GM10847 (cell line): ENCODE data around the gene ZWILCH.

Experiments used
- POLR2A ChIP-seq: IDR thresholded peaks from 2 replicates; pipeline ENCODE4 v1.6.1; 2011; ENCODE audit not compliant: insufficient read length; ENCODE audit errors: extremely low read depth

The ZWILCH gene

GRCh38 chr15:66565741-66566144 is 60.6 kb downstream of the ZWILCH start, which contains the start of gene LCTL:
Gene LCTL (minus strand): TSS chr15:66565998. CDS start chr15:66565365, 633 bp downstream.
- no peak for TF ChIP-seq POLR2A

DNA sequence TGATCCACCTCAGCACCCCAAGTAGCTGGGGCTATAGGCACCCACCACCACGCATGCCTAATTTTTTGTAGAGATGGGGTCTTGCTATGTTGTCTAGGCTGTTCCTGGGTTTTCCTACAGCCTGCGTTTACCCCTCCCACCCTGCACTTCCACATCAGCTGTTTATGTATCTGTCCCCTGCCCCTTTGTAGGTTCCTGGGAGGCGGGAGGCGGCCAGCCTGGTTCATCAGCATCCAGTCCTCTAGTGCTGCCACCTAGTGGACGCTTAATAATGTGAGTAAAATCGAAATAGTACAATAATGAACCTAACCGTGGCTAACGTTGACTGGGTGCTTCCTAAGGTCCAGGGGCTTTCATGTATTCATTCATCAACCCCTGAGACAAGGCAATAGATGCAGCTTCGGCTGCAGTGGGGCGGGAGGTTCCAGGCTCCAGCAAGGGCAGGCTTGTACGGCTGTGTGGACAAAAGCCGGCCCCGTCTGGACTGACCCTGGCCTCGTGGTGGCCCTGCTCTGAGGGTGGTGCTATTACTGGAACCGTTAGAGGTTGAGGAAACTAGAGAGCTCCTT is 61.9 kb downstream of the ZWILCH start:
- TF ChIP-seq POLR2A, result no peak

GRCh38 chr15:66567897-66568296 is 62.8 kb downstream of the ZWILCH start:
- no peak for TF ChIP-seq POLR2A

GRCh38 chr15:66569461-66570137 is 64.5 kb downstream of the ZWILCH start:
- TF ChIP-seq POLR2A, result no peak

GRCh38 chr15:66570327-66570726 is 65.2 kb downstream of the ZWILCH start:
- no peak for TF ChIP-seq POLR2A

- no peak for TF ChIP-seq POLR2A
Measured at GRCh38 chr15:66570842-66571478, 65.8 kb downstream of the ZWILCH start.

DNA sequence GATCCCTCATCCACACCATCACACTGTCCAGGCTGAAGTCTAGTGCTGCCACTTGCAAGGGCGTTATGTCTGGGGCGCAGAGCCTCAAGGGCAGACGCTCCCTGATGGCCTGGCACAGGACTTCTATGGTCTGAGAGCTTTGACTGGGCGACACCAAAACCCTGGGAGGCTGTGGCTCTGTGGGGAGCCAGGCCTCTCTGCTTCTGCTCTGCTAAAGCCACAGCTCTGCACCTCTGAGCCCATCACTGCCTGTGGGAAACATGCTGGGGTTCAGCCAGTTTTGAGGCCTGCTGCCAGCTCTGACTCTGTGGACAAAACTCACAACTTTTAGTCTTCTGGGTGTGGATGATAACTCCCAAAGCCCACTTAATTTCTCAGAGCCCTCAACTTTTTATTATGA is 67.0 kb downstream of the ZWILCH start:
- TF ChIP-seq POLR2A, result no peak

- no peak for TF ChIP-seq POLR2A
Measured at GRCh38 chr15:66573348-66573718, 68.2 kb downstream of the ZWILCH start.

DNA sequence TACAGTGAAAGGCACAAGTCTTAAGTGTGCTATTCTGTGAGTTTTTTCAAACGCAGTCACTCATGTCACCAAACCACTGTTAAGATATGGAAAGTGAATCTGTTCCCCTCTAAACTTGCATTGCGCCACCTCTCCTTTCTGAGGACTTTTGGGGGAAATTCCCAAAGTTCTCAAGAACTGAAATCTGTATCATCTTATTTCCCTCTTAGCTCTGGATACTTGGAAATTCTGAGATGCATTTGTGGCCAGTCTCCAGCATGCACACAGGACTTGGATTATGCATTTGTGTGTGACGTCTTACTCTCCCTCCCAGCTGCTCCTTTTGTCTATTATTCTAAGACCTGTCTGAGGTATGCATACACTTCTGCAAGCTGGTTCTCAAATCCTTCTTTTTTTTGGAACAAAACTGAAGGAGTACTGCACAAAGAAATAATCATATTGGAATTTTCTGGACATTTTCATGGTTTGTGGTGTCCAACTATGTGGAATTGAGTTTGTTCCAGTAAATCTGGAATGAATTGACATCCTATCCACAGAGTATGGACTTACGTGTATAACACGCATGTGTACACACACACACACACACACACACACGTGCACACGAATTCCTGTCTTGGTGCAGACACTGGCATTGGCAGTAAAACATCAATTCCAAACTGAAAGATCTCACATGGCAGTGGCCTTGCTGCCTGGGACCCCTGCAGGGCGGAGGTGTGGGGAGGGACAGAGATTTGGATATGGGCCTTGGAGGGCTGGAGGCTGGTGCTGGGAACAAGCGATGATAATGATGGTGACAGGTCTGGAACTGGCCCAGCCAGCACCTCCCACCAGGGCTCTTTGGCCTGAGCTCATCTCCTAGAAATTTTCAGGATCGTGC is 68.8 kb downstream of the ZWILCH start:
- no peak for TF ChIP-seq POLR2A

- no peak for TF ChIP-seq POLR2A
Measured at GRCh38 chr15:66574596-66574950, 69.4 kb downstream of the ZWILCH start.

GRCh38 chr15:66578286-66578875 is 73.3 kb downstream of the ZWILCH start:
- no peak for TF ChIP-seq POLR2A

DNA sequence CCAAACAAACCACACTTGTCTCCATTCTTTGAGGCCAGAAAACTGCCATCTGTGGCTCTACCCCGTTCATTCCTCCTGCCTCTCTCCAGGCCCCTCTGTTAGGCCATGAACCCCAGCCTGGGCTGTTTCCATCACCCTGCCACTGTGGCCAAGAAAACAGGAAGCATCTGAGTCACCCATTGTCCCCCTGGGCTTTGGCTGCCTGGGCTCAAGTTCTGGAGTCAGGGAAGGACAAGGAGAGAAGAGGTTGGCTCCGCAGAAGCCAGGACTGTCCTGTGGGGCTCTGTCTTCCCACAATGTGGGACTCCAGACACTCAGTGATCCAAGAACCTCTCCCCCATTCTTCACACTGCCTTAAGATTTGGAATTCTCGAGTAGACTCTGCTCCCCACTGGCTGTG is 75.5 kb downstream of the ZWILCH start:
- no peak for TF ChIP-seq POLR2A

GRCh38 chr15:66581972-66582537 is 76.9 kb downstream of the ZWILCH start:
- TF ChIP-seq POLR2A, result no peak

GRCh38 chr15:66586155-66586976 is 81.2 kb downstream of the ZWILCH start:
- no peak for TF ChIP-seq POLR2A
